Thyroid gland (tissue), 4 donors: ENCODE results near the gene CISD1.

Experiments used
- POLR2A ChIP-seq, 2 donors: fragments of 450-650 bp; IDR thresholded peaks; one replicate each; pipeline ENCODE4 v1.6.1; 2017; ENCODE audit warnings: antibody characterized with exemption in 2 of 2, mild to moderate bottlenecking in 2 of 2, moderate library complexity in 1 of 2
- TF ChIP-seq, protein P1 (sequence below), 6 experiments: fragments of 200-600 bp in 3 of 6; fragments of 450-650 bp in 3 of 6; sonication (generic) in 3 of 6; IDR thresholded peaks; one replicate each; pipeline ENCODE4 v1.5.1; 2016 to 2019; ENCODE audit warnings: antibody characterized with exemption in 6 of 6, mild to moderate bottlenecking in 2 of 6, inconsistent platforms in 1 of 6, moderate library complexity in 1 of 6

DNA sequence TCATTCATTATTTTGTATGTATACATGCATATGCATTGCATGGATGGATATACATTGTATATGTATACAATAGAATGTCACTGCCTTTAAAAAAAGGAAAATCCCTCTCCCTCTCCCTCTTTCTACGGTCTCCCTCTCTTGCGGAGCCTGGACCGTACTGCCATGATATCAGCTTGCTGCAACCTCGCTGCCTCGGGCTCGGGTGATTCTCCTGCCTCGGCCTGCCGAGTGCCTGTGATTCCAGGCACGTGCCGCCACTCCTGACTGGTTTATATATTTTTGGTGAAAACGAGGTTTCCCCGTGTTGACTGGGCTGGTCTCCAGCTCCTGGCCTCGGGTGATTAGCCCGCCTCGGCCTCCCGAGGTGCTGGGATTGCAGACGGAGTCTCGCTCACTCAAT lies 25.7 kb upstream of the CISD1 start:
- TF ChIP-seq, protein P1, sequence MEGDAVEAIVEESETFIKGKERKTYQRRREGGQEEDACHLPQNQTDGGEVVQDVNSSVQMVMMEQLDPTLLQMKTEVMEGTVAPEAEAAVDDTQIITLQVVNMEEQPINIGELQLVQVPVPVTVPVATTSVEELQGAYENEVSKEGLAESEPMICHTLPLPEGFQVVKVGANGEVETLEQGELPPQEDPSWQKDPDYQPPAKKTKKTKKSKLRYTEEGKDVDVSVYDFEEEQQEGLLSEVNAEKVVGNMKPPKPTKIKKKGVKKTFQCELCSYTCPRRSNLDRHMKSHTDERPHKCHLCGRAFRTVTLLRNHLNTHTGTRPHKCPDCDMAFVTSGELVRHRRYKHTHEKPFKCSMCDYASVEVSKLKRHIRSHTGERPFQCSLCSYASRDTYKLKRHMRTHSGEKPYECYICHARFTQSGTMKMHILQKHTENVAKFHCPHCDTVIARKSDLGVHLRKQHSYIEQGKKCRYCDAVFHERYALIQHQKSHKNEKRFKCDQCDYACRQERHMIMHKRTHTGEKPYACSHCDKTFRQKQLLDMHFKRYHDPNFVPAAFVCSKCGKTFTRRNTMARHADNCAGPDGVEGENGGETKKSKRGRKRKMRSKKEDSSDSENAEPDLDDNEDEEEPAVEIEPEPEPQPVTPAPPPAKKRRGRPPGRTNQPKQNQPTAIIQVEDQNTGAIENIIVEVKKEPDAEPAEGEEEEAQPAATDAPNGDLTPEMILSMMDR (IDR thresholded peaks at IDR 0.05), result no peak
- TF ChIP-seq POLR2A (IDR thresholded peaks at IDR 0.05), result no peak
